ENCODE measurements around the gene JKAMP.
"Not testable (repeated sequence)": the region's sequence is repeated elsewhere in the genome, so short reads cannot be mapped to it uniquely, and the experiment has no call there.

The JKAMP gene, protein sequence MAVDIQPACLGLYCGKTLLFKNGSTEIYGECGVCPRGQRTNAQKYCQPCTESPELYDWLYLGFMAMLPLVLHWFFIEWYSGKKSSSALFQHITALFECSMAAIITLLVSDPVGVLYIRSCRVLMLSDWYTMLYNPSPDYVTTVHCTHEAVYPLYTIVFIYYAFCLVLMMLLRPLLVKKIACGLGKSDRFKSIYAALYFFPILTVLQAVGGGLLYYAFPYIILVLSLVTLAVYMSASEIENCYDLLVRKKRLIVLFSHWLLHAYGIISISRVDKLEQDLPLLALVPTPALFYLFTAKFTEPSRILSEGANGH

DNA sequence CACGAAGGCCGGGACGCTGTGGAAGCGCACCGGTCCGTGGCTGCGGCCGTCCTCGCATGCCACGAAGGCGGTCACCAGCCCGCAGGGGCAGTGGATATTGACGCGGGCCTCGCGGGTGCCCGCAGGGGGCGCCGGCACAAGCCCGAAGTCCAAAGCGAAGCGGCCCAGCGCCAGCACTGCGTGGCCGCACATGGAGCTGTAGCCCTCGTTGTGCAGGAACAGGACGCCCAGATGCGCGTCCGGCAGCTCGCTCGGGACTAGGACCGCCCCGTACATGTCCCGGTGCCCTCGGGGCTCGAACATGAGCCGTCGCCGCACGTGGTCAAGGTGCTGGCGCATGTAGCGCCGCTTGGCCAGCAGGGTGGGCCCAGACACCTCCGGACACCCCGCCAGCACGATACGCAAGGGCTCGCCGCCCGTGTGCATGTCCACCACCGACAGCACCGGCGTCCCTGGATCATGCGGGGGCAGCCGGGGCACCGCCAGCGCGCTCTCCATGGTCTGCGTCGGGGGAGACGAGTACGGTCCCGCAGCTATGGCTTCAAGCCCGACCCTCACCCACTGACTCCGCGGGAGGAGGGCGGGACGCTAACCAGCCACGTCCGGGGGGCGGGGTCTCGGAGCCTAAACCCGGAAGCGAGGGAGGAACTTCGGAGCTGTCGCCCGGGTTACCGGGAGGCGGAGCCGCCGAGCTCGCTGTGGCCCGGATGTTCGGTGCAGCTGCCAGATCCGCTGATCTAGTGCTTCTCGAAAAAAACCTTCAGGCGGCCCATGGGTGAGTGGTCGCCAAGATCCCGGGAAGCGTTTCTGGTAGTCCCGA, at the start of gene JKAMP, which contains the start of gene L3HYPDH:
TSS of gene JKAMP (plus strand) at position 699 of the 820 bp plus-strand sequence. CDS start at position 772, 73 bp downstream.
TSS of gene L3HYPDH (minus strand) at position 590 of the 820 bp plus-strand sequence. CDS start at position 498, 92 bp downstream.
- peak; percentile 98 for DNase-seq

DNA sequence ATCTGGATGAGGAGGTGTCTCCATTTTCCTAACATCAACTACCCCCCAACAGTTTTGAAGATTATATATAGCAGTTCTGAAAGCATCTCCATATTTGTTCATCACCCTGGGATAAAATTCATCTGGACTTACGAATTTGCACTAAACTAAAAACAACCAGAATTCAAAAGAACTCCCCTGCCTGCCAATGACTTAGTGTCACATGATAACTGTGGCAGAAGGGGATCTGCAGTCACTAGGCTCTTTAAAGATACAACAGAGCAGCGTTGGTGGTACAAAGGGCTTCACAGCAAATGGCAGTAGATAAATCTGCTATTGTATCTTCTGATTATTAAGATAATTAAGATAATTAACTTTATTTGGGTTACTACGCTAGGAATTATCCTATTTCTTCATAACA, 49.2 kb upstream of the JKAMP start:
- DNase-seq: no peak

DNA sequence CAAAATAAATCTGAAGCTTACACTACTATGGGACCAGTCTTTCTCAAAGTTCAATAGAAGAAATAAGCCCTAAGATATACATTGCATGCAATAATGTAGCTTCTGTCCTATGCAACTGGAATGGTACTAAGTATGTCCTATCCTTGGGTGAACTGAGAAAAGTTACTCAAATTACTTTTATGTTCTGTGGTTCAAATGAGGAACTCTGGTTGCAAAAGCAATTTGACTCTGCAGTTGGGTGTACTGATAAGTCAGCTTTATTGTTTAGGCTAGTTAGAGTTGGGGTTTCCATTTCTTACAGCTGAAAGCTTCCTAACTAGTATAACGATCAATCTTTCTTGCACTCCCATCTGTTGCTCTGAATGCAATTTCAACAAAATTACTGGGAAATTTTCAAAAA, 48.3 kb upstream of the JKAMP start:
- no peak for DNase-seq

DNA sequence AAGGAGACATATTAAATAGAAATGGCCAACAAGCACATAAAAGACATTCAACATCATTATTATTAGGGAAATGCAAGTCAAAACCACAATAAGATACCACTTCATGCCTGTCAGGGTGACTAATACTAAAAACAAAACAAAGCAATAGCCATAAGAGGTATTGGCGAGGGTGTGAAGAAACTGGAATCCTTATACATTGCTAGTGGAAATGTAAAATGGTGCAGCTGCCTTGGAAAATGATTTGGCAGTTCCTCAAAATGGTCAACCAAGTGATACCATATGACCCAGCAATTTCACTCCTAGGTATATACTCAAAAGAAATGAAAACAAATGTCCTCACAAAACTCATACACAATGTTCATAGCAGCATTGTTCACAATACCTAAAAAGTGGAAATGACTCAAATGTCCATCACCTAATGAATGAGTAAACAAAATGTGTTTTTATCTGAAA, 46.1 kb upstream of the JKAMP start:
- DNase-seq: no peak

DNA sequence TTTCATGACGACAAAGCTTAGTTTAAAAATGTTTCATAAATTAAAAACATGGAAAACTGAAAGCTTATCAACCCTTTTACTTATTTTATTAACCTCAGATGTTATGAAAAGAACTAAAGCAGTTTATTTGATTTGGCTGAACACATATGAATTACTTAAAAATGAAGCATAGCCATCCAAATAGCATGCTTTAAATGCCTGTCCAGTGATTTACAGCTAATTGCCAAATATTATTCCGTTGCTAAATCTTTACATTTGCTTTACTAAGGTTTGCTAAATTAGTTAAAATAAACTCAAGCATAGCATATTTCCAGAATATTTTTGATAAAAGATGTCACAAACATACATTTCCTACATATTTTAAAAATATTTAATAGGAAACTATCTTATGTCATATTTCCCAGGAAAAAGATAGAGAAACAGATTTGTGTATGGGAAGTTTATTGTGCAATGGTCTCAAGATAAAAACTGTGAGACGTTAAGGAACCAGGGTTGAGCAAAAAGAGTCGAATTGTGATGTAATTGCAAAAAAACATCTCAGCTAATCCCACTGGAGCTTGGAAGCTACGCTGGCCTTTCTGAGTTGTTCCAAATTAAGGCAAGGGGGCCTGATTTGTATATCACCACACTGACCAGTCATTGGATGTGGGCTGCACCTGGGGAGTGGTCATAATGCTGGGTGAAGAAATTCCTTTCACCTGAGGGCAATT, 44.9 kb upstream of the JKAMP start:
- no peak for DNase-seq

DNA sequence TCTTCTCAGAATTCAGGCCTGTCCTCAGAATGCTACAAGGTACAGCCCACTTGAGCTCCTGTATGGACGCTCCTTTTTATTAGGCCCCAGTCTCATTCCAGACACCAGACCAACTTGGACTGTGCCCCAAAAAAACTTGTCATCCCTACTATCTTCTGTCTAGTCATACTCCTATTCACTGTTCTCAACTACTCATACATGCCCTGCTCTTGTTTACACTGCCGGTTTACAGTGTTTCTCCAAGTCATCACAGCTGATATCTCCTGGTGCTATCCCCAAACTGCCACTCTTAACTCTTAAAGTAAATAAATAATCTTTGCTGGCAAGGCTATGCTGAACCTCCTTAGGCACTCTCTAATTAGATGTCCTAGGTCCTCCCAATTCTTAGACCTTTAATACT, 35.6 kb upstream of the JKAMP start:
- not testable (repeated sequence) for DNase-seq

DNA sequence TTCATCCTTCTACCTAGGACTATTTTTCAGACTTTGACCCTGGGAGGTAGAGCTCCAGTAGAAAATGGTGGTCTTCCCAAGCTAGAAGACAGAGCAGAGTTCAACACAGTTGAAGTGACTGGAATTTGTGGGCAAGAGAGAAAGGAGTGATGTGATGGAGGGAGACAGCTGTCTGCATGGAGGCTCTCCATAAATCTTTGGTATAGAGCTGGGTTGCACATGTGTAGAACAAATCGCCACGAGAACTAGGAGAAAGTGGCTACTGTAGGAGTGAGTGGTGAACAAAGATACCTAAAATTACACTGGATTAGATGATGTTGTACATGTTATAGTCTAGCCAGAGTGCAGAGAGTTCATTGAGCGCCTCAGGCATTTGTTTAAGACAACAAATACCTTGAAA, 33.6 kb upstream of the JKAMP start:
- no peak for DNase-seq

DNA sequence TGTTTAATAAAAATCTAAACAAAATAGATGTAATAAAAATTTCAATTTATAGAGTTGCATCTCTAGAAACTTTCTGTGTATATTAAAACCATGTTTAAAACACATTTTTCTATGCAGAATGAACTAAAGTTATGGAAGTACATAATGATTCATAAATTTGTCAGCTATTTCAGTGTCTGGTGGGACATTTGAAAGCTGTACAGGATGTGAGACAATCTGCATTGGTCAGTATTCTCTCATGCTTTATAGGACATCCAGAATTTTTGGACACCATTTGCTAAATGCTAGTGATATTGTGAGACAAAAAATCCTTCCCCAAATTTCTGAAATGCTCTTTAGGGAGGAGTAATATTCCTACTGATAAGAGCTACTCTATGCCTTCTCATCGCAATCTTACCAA, 32.5 kb upstream of the JKAMP start:
- DNase-seq: no peak

DNA sequence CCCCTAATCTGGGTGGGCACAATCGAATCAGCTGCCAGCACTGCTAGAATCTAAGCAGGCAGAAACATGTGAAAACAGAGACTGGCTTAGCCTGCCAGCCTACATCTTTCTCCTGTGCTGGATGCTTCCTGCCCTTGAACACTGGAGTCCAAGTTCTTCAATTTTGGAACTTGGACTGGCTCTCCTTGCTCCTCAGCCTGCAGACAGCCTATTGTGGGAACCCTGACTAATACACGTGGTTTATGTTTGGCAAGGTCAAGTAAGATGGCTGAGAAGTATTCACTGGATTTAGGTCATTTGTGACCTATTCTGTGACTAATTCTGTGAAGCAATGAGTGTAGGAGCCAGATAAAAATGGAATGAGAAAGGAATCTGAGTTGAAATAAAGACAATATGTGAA, 30.2 kb upstream of the JKAMP start:
- no peak for DNase-seq

DNA sequence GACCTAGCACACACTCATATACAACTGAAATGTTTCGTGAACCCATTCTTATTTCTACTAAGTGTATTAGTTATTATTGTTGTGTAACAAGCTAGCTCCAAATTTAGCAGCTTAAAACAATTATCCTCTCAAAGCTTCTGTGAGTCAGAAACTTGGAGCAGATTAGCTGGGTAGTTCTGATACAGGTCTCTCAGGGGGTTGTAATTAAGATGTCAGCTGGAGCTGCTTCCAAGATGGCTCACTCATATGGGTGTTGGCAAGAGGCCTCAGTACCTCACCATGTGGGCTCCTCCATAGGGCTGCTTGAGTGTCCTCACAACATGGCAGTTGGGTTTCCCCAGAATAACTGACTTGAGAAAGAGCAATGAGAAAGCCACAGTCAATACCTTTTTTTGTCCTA, 28.9 kb upstream of the JKAMP start:
- DNase-seq: no peak

DNA sequence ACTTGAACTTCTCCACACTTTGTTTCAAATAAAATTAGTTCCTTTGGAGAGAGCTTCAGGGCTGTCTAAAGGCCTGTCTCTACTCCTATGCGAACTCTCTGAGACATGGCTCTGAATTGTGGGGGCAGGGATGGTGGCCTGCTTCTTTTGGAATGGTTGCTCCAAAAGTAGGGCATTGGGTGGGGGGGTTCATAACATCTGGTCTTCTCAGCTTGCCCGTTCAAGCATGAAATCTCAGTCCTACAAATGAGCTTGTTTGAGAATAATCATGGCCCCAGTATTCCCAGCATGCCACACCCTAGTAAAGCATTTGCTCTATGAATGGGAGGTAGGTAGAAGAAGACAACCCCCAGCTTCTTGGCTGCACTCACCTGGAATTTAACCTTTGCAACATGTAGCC, 25.8 kb upstream of the JKAMP start:
- no peak for DNase-seq

DNA sequence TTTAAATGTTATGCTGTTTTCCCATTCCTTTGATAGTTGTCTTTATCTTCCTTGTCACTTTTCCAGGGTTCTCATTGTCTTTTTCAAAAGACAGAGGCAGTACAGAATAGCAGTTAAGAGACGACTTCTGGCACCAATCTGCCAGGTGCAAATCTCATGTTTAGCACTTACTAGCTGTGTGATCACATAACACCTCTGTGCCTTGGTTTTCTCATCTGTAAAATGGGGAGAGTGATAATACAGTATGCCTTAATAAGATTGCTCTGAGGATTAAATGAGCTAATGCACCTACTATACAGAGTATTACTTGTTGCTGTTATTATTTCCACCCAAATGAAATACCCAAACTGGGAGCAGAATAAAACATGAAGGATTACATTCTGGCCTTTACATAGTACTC, 23.9 kb upstream of the JKAMP start:
- no peak for DNase-seq

DNA sequence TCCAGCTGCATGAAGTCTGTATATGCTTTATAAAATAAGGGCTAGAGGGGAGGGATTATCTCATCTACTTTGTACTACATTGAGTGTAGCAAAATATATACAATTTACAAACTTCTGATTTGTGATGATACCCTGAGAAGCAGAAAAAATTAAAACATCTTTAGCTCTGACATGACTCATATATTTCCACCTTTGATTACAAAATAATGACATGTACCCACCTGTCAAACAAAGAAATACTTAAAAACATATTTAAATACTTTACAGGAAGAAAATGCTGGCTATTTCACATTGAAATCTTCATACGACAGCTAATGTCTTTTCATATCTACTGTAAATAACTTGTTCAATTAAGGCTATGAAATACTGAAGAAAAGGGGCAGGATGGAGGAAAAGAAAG, 22.4 kb upstream of the JKAMP start:
- DNase-seq: no peak

DNA sequence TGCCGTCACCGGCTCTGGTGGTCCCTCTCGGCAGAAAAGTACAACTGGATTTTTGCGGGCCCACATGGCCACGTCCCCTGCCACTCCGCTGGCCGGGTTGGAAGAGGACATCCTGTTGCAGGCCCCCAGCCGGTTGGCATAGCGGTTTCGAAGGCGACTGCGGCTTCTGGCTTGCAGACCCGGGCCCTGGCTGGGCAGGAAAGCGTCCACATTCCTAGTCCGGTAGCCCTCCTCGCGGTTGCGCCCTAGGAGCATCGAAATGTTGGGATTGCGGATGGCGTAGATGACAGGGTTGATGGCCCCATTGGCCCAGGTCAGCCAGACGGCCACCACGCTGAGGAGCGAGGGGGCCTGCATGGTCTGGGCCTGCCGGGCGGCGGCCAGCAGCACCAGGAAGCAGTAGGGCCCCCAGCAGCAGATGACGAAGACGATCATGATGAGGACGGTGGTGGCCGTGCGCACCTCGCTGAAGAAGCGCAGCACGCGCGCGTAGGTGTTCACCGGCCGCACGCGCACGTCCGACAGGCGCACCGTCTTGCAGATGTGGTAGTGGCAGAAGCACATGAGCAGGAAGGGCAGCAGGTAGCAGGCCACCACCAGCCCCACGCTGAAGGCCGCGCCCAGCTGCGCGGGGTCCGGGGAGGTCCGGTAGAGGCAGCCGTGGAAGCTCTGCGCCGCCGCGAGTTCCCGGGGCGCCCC, 20.4 kb upstream of the JKAMP start:
- no peak for DNase-seq

DNA sequence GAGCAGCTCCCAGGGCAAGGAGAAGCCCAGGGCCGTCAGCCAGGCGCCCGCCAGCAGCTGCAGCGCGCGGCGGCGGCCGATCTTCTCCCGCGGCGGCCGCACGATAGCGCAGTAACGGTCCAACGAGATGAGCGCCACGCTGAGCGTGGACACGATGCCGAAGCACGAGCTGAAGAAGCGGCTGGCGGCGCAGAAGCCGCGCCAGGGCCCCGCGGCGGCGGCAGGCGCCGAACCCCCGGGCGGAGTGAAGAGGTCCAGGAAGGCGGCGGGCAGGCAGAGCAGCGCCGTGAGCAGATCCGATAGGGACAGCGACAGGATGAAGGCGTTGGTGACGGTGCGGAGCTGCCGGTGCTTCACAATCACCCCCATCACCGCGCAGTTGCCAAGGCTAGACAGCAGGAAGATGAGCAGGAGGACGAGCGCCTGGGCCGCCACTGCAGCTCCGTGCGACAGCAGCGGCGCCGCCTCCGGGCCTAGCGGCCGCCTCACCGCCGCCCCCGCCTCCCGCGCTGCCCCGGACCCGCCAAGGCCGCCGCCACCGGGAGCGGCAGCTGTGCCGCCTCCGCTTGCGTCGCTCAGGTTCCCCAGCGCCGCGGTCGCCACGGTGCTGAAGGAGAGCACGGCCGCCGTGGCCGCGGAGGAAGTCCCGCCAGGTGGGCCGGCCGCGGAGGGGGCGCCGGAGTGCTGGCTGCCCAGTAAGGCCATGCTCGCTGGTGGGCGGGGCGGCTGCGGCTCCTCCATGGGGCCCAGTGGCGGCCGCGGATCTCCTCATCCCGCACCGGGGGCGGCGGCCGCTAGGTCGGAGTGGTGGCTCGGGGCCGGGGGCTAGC, 19.6 kb upstream of the JKAMP start:
- no peak for DNase-seq

DNA sequence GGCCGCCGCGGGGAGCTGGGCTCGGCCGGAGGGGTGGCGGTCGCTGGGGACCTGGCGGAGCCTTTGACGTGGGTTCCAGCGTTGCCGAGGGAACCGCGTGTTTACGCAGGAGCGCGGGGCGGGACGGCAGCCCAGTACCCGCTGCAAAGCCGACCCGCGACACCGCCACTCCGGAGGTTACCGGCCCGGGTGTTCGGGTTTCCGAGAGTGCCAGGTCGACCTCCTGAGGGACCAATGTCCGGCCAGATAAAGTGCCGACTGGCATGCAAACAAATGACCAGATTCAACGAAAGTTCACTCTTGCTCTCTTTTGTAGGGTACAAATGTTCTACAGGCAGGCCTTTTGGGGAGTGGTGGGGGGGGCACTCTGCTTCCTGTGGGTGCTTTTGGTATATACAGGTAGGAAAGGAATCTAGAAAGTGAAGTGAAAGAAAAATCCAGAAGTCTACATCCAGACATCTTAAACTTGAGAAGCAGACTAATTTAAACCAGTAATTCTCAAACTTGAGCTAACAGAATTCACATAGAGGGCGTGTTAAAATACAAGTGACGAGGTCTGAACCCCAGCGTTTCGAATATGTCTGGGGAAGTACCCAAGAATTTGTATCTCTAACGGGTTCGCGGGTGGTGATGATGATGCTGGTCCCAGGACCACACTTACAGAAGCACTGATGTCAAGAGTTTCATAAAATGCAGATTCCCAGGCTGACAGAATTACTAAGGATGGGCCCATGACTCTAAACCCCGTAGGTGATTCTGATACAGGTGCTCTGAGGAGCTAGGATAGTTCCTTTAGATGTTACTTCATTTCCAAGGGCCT, 18.8 kb upstream of the JKAMP start, which contains the start of gene GPR135:
TSS of gene GPR135 (minus strand) at position 65 of the 820 bp plus-strand sequence. CDS start 154 bp downstream, outside the sequence.
- no peak for DNase-seq

DNA sequence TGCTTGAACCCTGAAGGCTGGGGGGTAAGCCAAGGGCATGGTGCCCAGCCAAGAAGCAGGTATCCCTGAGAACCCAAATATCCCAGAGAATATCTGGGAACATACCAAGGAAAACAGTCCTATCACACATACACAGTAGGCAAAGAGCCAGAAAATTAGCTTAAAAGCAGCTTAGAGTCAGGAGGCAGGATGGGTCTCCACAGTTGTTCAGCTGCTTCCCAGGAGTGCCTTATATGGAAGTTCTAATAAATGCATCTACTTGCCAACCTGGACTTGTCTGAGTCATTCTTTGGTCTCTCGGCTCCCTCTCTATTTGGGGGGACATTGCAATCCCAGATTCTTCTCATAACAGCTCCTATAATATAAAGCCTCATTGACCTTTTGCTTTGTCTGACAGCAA, 10.1 kb upstream of the JKAMP start:
- DNase-seq: no peak

DNA sequence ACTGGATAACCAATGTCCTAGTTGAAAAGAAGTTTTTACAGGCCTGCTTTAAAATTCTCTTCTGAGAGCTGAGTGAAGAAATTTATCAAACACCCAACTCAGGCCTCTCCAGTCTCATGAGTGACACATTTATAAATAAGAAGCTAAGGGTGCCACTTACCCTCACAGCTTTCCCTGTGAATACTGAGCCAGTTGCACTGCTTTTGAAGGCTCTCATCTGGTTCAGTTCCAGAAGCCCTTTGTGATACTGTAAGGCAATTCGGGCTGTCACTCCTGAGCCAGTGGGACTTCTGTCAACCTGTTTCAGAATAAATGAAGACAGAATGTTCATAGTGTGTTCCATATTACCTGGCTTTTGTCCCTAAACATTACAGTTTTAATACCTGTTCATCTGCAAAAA, 8.6 kb upstream of the JKAMP start:
- no peak for DNase-seq

DNA sequence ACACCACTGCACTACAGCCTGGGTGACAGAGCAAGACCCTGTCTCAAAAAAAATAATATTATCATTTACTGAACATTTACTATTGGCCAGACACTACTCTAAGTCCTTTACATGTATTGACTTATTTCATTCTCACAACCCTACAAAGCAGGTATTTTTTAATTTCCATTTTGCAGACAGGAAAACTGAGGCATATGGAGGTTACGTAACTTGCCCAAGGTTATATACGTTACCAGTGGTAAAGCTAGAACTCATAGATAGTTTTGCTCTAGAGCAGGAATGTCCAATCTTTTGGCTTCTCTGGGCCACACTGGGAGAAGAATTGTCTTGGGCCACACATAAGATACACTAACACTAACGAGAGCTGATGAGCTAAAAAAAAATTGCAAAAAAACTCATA, 5.8 kb upstream of the JKAMP start:
- no peak for DNase-seq

DNA sequence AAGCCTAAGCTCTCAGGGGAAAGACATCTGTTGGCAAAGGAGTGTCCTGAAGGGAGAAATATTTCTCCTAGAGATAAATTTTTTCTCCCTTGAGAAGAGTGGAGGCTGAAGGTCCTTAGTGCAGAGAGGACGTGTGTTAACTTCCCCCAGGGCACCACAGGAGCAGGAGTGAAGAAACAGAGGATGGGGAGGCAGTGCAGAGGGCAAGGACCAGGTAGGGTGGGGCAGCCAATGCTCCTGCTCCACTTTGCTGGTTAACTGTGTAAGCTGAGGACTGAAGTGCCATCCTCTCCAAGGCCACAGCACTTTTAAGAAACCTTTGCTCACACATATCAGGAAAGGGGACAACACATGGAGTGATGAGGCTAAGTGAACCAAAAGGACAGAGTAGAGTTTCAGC, 4.2 kb upstream of the JKAMP start:
- no peak for DNase-seq

DNA sequence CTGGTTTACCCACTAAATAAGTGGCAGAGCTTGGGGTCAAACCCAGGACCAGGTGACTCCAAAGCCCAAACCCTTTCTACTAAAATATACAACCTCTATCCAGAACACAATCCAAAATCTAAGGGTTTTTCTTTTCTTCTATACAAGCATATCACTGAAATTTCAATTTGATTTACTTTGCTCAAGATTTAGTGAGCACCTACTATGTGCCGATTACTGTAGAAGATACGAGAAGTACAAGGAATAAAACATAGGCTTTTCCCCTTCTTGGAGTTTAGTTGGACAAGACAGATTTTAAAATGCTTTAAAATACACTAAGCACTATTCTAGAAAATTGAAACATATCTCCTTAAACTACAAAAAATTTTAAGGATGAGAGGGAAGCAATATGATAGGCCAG, 2.9 kb upstream of the JKAMP start:
- no peak for DNase-seq
